ENCODE measurements around the gene FMNL3. TPM values are rescaled to one million over a fixed set of nuclear protein-coding genes. Genes with fewer than 3 reads are reported as not detected.

FMNL3 gene
- total and polyA plus RNA-seq, 2 of the 8 experiments (the other 6 are each of a cell fraction or from before 2014, with no cell fraction given) = 8.6 to 29.0 TPM

DNA sequence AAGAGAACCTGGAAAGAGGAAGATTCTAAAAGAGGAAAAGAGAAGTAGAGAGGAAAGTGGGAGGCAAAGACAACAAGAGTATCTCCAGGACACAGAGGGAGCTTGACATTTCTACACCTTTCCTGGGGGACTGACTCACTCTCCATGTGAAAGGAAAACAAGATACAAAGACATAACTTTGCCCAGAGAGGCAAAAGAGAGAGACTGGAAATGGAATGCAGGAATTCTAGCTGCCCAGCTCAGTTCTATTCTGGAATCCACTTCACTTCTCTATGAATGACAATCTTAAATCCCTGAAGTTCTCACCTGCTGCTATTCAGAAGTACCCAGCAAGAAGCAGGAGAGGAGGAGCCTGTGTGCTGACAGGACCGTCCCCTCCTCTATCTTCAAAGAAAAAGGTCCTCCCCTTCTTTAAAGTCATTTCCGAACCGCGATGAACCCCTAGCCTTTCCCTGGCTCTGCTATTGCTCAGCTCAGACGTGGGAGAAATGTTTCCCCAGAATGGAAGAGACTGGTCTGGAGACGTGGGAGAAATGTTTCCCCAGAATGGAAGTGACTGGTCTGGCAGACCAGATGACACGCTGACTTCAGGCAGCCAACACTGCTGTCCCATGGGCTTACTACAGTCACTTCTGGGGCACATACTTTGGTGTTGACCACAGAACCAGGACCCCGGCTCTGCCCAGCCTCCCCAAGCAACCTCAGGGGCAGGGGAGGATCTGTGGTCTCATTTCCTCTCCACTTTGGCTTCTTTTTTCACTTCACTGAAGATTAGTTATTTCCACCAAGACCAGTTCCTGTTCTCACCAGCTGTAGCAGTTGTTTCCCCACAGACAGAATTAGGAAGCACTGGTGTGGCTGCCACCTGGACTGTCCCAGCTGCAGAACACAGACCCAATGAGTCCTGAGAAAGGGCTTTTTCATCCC is 8.3 kb downstream of the FMNL3 start (continued):
- no peak for TF ChIP-seq KDM5A (IDR thresholded peaks at IDR 0.05; ENCODE audit: low read length)
- no peak for TF ChIP-seq SIRT6 (IDR thresholded peaks at IDR 0.05; ENCODE audit: low read length)
- no peak for TF ChIP-seq GABPA (IDR thresholded peaks at IDR 0.05; ENCODE audit: borderline replicate concordance, insufficient read depth, low read length)
- no peak for TF ChIP-seq SIX5 (IDR thresholded peaks at IDR 0.05; ENCODE audit: low read depth, low read length)
- no peak; the same call in 1 of the 2 replicates for TF ChIP-seq POLR2AphosphoS5 (IDR thresholded peaks at IDR 0.05; ENCODE audit: low read depth, low read length)
- no peak for TF ChIP-seq CBX5 (IDR thresholded peaks at IDR 0.05; ENCODE audit: low read depth, low read length)
- no peak for TF ChIP-seq HDAC6 (IDR thresholded peaks at IDR 0.05; ENCODE audit: low read depth, low read length)
- no peak for TF ChIP-seq ATF3 (IDR thresholded peaks at IDR 0.05; ENCODE audit: insufficient read depth, low read depth, low read length)
- TF ChIP-seq SIN3A (conservative IDR thresholded peaks at IDR 0.05 in 1 of 2, IDR thresholded peaks at IDR 0.05 in 1 of 2; ENCODE audit: low read depth in 1 of 2, low read length in 2 of 2) = peak; percentile 79 to 87; a peak in 3 of 4 replicates
- no peak for TF ChIP-seq BCL11A (IDR thresholded peaks at IDR 0.05; ENCODE audit: low read depth in 2 of 2, low read length in 2 of 2)
- TF ChIP-seq RFX5 (IDR thresholded peaks at IDR 0.05; ENCODE audit: borderline replicate concordance, low read depth, low read length) = no peak
- TF ChIP-seq YY1 (IDR thresholded peaks at IDR 0.05; ENCODE audit: low read depth, low read length) = no peak
- TF ChIP-seq BRCA1 (IDR thresholded peaks at IDR 0.05; ENCODE audit: low read depth, low read length) = no peak
- TF ChIP-seq RAD21 (IDR thresholded peaks at IDR 0.05 in 1 of 2, conservative IDR thresholded peaks at IDR 0.05 in 1 of 2; ENCODE audit: low read depth in 2 of 2, low read length in 2 of 2) = no peak
- no peak for TF ChIP-seq MAFK (IDR thresholded peaks at IDR 0.05; ENCODE audit: low read depth, low read length)
- TF ChIP-seq FOSL1 (IDR thresholded peaks at IDR 0.05; ENCODE audit: insufficient read depth, low read depth, low read length) = no peak
- no peak for TF ChIP-seq ATF2 (IDR thresholded peaks at IDR 0.05; ENCODE audit: low read length)
- TF ChIP-seq TAF1 (IDR thresholded peaks at IDR 0.05; ENCODE audit: low read depth, low read length) = peak; percentile 34; the same call in 1 of the 2 replicates
- TF ChIP-seq PHF8 (conservative IDR thresholded peaks at IDR 0.05; ENCODE audit: low read depth, low read length) = no peak
- TF ChIP-seq E2F6 (IDR thresholded peaks at IDR 0.05) = no peak

All from H1 (cell line).